Thymus (tissue), 11 donors: Measurements from ENCODE around the gene NFKBIL1. TPM values are rescaled to one million over a fixed set of nuclear protein-coding genes. Genes with fewer than 3 reads are reported as not detected.
"Not testable (repeated sequence)": the region's sequence is repeated elsewhere in the genome, so short reads cannot be mapped to it uniquely, and the experiment has no call there.

Experiments
- DNase-seq, 9 donors: peaks; one replicate each; pipeline ENCODE4 v3.0.0-alpha.2; 2013; ENCODE audit warnings: low spot score in 9 of 9, low read depth in 6 of 9, missing footprints in 1 of 9
- H3K27ac ChIP-seq, 2 donors: one replicate each; pipeline ENCODE4 v1.5.1; 2013; ENCODE audit warnings: control low read depth in 1 of 2, low read depth in 1 of 2, low read length in 1 of 2, mild to moderate bottlenecking in 1 of 2, moderate library complexity in 1 of 2
- H3K27me3 ChIP-seq, 2 donors: one replicate each; pipeline ENCODE4 v1.5.1; 2013; ENCODE audit warnings: low read length in 1 of 2; ENCODE audit not compliant: control insufficient read depth in 2 of 2, insufficient read depth in 1 of 2
- H3K36me3 ChIP-seq, 2 donors: one replicate each; pipeline ENCODE4 v1.5.1; 2013; ENCODE audit warnings: low read length in 1 of 2, mild to moderate bottlenecking in 1 of 2, moderate library complexity in 1 of 2; ENCODE audit not compliant: control insufficient read depth in 2 of 2, insufficient read depth in 2 of 2
- H3K4me1 ChIP-seq, 2 donors: one replicate each; pipeline ENCODE4 v1.5.1; 2013; ENCODE audit warnings: low read length in 2 of 2; ENCODE audit not compliant: control insufficient read depth in 2 of 2, insufficient read depth in 2 of 2
- H3K4me3 ChIP-seq, 2 donors: one replicate each; pipeline ENCODE4 v1.5.1; 2013; ENCODE audit warnings: low read length in 2 of 2, control low read depth in 1 of 2, mild to moderate bottlenecking in 1 of 2
- H3K9me3 ChIP-seq, 2 donors: one replicate each; pipeline ENCODE4 v1.5.1; 2013; ENCODE audit warnings: low read length in 1 of 2, mild to moderate bottlenecking in 1 of 2; ENCODE audit not compliant: control insufficient read depth in 2 of 2, insufficient read depth in 1 of 2
- WGBS: extraction: QIAGEN DNeasy Blood & Tissue Kit; methylation state at CpG from one replicate; pipeline ENCODE4 v1.1.7; 2013; 5-methylcytosine and 5-hydroxymethylcytosine counted together
- polyA plus RNA-seq: library from polyadenylated mRNA; stranded (reverse); fragments of 200-250 nt; gene quantifications from one replicate; pipeline ENCODE4 v1.2.3, GENCODE V29; 2013
- total RNA-seq: library from RNA; stranded (reverse); fragments of 120-200 nt; gene quantifications from one replicate; pipeline ENCODE4 v1.2.4, GENCODE V29; 2013
- donor health status: healthy.

The NFKBIL1 gene
- total and polyA plus RNA-seq, 2 donors = 15.4 to 23.6 TPM

GRCh38 chr6:31582230-31582643, 34.8 kb downstream of the NFKBIL1 start, which contains the start of gene LTB:
LTB (minus strand) TSS chr6:31582424; CDS start chr6:31582417, 7 bp downstream.
- 9% methylated on average over 3 of the region's 3 CpGs for WGBS
- Histone ChIP-seq H3K4me1 (peaks cover 46 to 90% of the 10 kb centered on the region in 2 donors), H3K27me3 (no peaks in the 10 kb centered on the region), H3K4me3 (peak within 1 kb of the TSS; percentile 68 to 84), H3K9me3 (peaks cover 0 to 13% of the 10 kb centered on the region in 2 donors), H3K27ac (peak within 1 kb of the TSS; percentile 98), H3K36me3 (peaks cover 0 to 20% of the 10 kb centered on the region in 2 donors)
- DNase-seq = peak in 6 of 9 donors; percentile 78 to 95 (median 89)

GRCh38 chr6:31585491-31585890, 38.1 kb downstream of the NFKBIL1 start:
- Histone ChIP-seq H3K27me3 (no peaks in the 10 kb centered on the region), H3K4me3 (no peak overlapping the region), H3K27ac (peak overlapping the region; percentile 89 to 95), H3K4me1 (peaks cover 49 to 78% of the 10 kb centered on the region in 2 donors), H3K9me3 (peaks cover 0 to 13% of the 10 kb centered on the region in 2 donors), H3K36me3 (peaks cover 0 to 5% of the 10 kb centered on the region in 2 donors)
- WGBS = 89% methylated on average over 2 of the region's 2 CpGs
- peak in 6 of 9 donors; percentile 47 to 86 (median 63) for DNase-seq

GRCh38 chr6:31586008-31586407, 38.6 kb downstream of the NFKBIL1 start, which contains the start of gene LST1:
LST1 (plus strand) TSS chr6:31586277; CDS start chr6:31587300, 1,023 bp downstream.
- peak within 1 kb of the TSS; percentile 23 to 65 for H3K4me3 ChIP-seq
- H3K27ac ChIP-seq = peak within 1 kb of the TSS; percentile 89 to 95
- peaks cover 0 to 13% of the 10 kb centered on the region in 2 donors for H3K9me3 ChIP-seq
- DNase-seq = no peak
- H3K27me3 ChIP-seq = no peaks in the 10 kb centered on the region
- 24% methylated on average over 1 of the region's 1 CpG for WGBS
- peaks cover 49 to 76% of the 10 kb centered on the region in 2 donors for H3K4me1 ChIP-seq
- peaks cover 0 to 4% of the 10 kb centered on the region in 2 donors for H3K36me3 ChIP-seq

- Histone ChIP-seq H3K4me1 (peaks cover 49 to 80% of the 10 kb centered on the region in 2 donors), H3K36me3 (peaks cover 0 to 4% of the 10 kb centered on the region in 2 donors), H3K27ac (peak overlapping the region; percentile 89 to 95), H3K4me3 (peak overlapping the region; percentile 23 to 65), H3K27me3 (no peaks in the 10 kb centered on the region), H3K9me3 (peaks cover 0 to 12% of the 10 kb centered on the region in 2 donors)
- WGBS = 22% methylated on average over 9 of the region's 9 CpGs
- peak in 7 of 9 donors; percentile 63 to 91 (median 76) for DNase-seq
Observed at GRCh38 chr6:31586599-31587281, 39.3 kb downstream of the NFKBIL1 start.

GRCh38 chr6:31587791-31588777, 40.7 kb downstream of the NFKBIL1 start:
- Histone ChIP-seq H3K27ac (peak overlapping the region; percentile 68 to 95), H3K9me3 (peaks cover 0 to 3% of the 10 kb centered on the region in 2 donors), H3K27me3 (no peaks in the 10 kb centered on the region), H3K4me3 (peak overlapping the region; percentile 22 to 65), H3K4me1 (peaks cover 49 to 77% of the 10 kb centered on the region in 2 donors), H3K36me3 (peaks cover 0 to 4% of the 10 kb centered on the region in 2 donors)
- 43% methylated on average over 12 of the region's 12 CpGs for WGBS
- DNase-seq = peak in 1 of 9 donors; percentile 42

- peak in 1 of 9 donors; percentile 0 for DNase-seq
- Histone ChIP-seq H3K4me1 (peaks cover 55 to 77% of the 10 kb centered on the region in 2 donors), H3K27ac (peak overlapping the region in 1 of 2 donors; percentile 95), H3K9me3 (peaks cover 0 to 6% of the 10 kb centered on the region in 2 donors), H3K4me3 (no peak overlapping the region), H3K36me3 (peaks cover 0 to 4% of the 10 kb centered on the region in 2 donors), H3K27me3 (no peaks in the 10 kb centered on the region)
- WGBS = 90% methylated on average over 9 of the region's 9 CpGs
Observed at GRCh38 chr6:31588871-31589650, 41.7 kb downstream of the NFKBIL1 start.

GRCh38 chr6:31590691-31591090, 43.3 kb downstream of the NFKBIL1 start:
- H3K36me3 ChIP-seq, DNase-seq: not testable (repeated sequence)
- H3K4me1 ChIP-seq = peaks cover 40 to 63% of the 10 kb centered on the region in 2 donors

GRCh38 chr6:31592396-31592771, 45.0 kb downstream of the NFKBIL1 start:
- WGBS = 96% methylated on average over 7 of the region's 7 CpGs
- no peak for DNase-seq
- H3K27me3 ChIP-seq = no peaks in the 10 kb centered on the region

More at GRCh38 chr6:31590691-31591090, 43.3 kb downstream of the NFKBIL1 start:
- H3K27me3 ChIP-seq, H3K27ac ChIP-seq, H3K4me3 ChIP-seq: not testable (repeated sequence)
- H3K9me3 ChIP-seq = peaks cover 0 to 13% of the 10 kb centered on the region in 2 donors
- WGBS = 89% methylated on average over 5 of the region's 5 CpGs

More at GRCh38 chr6:31592396-31592771, 45.0 kb downstream of the NFKBIL1 start:
- H3K9me3 ChIP-seq = peaks cover 0 to 10% of the 10 kb centered on the region in 2 donors
- H3K4me3 ChIP-seq = no peak overlapping the region
- peaks cover 0 to 4% of the 10 kb centered on the region in 2 donors for H3K36me3 ChIP-seq
- peaks cover 26 to 59% of the 10 kb centered on the region in 2 donors for H3K4me1 ChIP-seq
- peak overlapping the region; percentile 36 to 80 for H3K27ac ChIP-seq
